Trophoblast cell (in vitro differentiated cells and primary cell): ENCODE data around the gene AGBL4.

Source experiments
- DNase-seq, 2 donors: peaks; one replicate each; pipeline ENCODE4 v3.0.0-alpha.2; 2016
- H2AFZ ChIP-seq: 2 replicates; pipeline ENCODE4 v1.6.1; 2013; ENCODE audit warnings: low read length, moderate library complexity, mild to moderate bottlenecking; ENCODE audit not compliant: insufficient read depth, poor library complexity
- H2AK5ac ChIP-seq: 2 replicates; pipeline ENCODE4 v1.6.1; 2013; ENCODE audit warnings: mild to moderate bottlenecking, low read length
- H2BK120ac ChIP-seq: 2 replicates; pipeline ENCODE4 v1.6.1; 2013; ENCODE audit warnings: low read length, mild to moderate bottlenecking, moderate library complexity; ENCODE audit not compliant: insufficient read depth, poor library complexity
- H2BK12ac ChIP-seq: 2 replicates; pipeline ENCODE4 v1.6.1; 2013; ENCODE audit warnings: mild to moderate bottlenecking, low read length, moderate library complexity
- H2BK5ac ChIP-seq: 2 replicates; pipeline ENCODE4 v1.6.1; 2013; ENCODE audit warnings: low read length, low read depth, moderate library complexity, mild to moderate bottlenecking; ENCODE audit not compliant: poor library complexity
- H3K14ac ChIP-seq: 2 replicates; pipeline ENCODE4 v1.6.1; 2013; ENCODE audit warnings: mild to moderate bottlenecking, low read length
- H3K18ac ChIP-seq: 2 replicates; pipeline ENCODE4 v1.6.1; 2013; ENCODE audit warnings: mild to moderate bottlenecking, low read length
- H3K23ac ChIP-seq: 2 replicates; pipeline ENCODE4 v1.6.1; 2013; ENCODE audit warnings: low read length
- H3K27ac ChIP-seq: 2 replicates; pipeline ENCODE4 v1.5.1; 2013; ENCODE audit warnings: low read depth, mild to moderate bottlenecking, inconsistent platforms, low read length, moderate library complexity
- H3K27me3 ChIP-seq: 2 replicates; pipeline ENCODE4 v1.6.1; 2013; ENCODE audit warnings: inconsistent platforms, mild to moderate bottlenecking, low read length, moderate library complexity; ENCODE audit not compliant: insufficient read depth
- H3K36me3 ChIP-seq, 2 experiments: 1 replicate in 1 of 2; 2 replicates in 1 of 2; pipeline ENCODE4 v1.6.1; 2013; ENCODE audit warnings: low read length in 2 of 2, mild to moderate bottlenecking in 2 of 2, moderate library complexity in 1 of 2; ENCODE audit not compliant: insufficient read depth in 2 of 2, control insufficient read depth in 1 of 2
- H3K4ac ChIP-seq: 2 replicates; pipeline ENCODE4 v1.6.1; 2013; ENCODE audit warnings: low read depth, mild to moderate bottlenecking, low read length, moderate library complexity
- H3K4me1 ChIP-seq, 2 experiments: 1 replicate in 1 of 2; 2 replicates in 1 of 2; pipeline ENCODE4 v1.6.1; 2013; ENCODE audit warnings: low read length in 2 of 2, mild to moderate bottlenecking in 2 of 2, moderate library complexity in 1 of 2; ENCODE audit not compliant: insufficient read depth in 2 of 2, control insufficient read depth in 1 of 2
- H3K4me2 ChIP-seq: 2 replicates; pipeline ENCODE4 v1.6.1; 2013; ENCODE audit warnings: inconsistent platforms, mild to moderate bottlenecking, low read length, moderate library complexity
- H3K4me3 ChIP-seq: 2 replicates; pipeline ENCODE4 v1.5.1; 2013; ENCODE audit warnings: mild to moderate bottlenecking, low read depth, low read length, inconsistent platforms
- H3K79me1 ChIP-seq: one replicate; pipeline ENCODE4 v1.6.1; 2013; ENCODE audit warnings: low read length
- H3K79me2 ChIP-seq: 2 replicates; pipeline ENCODE4 v1.6.1; 2013; ENCODE audit warnings: low read length, mild to moderate bottlenecking; ENCODE audit not compliant: control insufficient read depth, insufficient read depth, poor library complexity
- H3K9ac ChIP-seq: 2 replicates; pipeline ENCODE4 v1.6.1; 2013; ENCODE audit warnings: mild to moderate bottlenecking, low read length
- H3K9me3 ChIP-seq: 2 replicates; pipeline ENCODE4 v1.6.1; 2013; ENCODE audit warnings: low read depth, mild to moderate bottlenecking, control low read depth, inconsistent platforms, low read length; ENCODE audit not compliant: insufficient read depth
- H4K12ac ChIP-seq: 2 replicates; pipeline ENCODE4 v1.6.1; 2013; ENCODE audit warnings: low read depth, mild to moderate bottlenecking, low read length, moderate library complexity
- H4K8ac ChIP-seq: 2 replicates; pipeline ENCODE4 v1.6.1; 2013; ENCODE audit warnings: low read depth, mild to moderate bottlenecking, low read length, moderate library complexity
- H4K91ac ChIP-seq: one replicate; pipeline ENCODE4 v1.6.1; 2013; ENCODE audit warnings: low read depth, mild to moderate bottlenecking, low read length, moderate library complexity
- WGBS: extraction: QIAGEN DNeasy Blood & Tissue Kit; methylation state at CpG from one replicate; pipeline ENCODE4 v1.1.7; 2013; ENCODE audit warnings: missing lambda C conversion rate; ENCODE audit not compliant: insufficient read length, insufficient coverage; ENCODE audit errors: extremely low coverage; 5-methylcytosine and 5-hydroxymethylcytosine counted together

AGBL4 gene

GRCh38 chr1:48595613-48596012 lies 1428.1 kb downstream of the AGBL4 start:
- H3K4me2 ChIP-seq = no peak overlapping the region
- WGBS = no CpG with 5 or more reads among the region's 5 CpGs
- no peak overlapping the region for H4K12ac ChIP-seq
- H3K18ac ChIP-seq = no peak overlapping the region
- no peak overlapping the region for H3K9ac ChIP-seq
- H4K8ac ChIP-seq = no peak overlapping the region
- H3K9me3 ChIP-seq = no peaks in the 10 kb centered on the region
- peaks cover 0 to 4% of the 10 kb centered on the region in 2 experiments for H3K4me1 ChIP-seq
- H3K23ac ChIP-seq = no peak overlapping the region
- no peak overlapping the region for H2AFZ ChIP-seq
- H3K36me3 ChIP-seq = no peaks in the 10 kb centered on the region
- no peak overlapping the region for H3K14ac ChIP-seq
- H3K27me3 ChIP-seq = no peaks in the 10 kb centered on the region
- H2BK12ac ChIP-seq = no peak overlapping the region
- no peak overlapping the region for H3K4ac ChIP-seq
- no peak overlapping the region for H2BK5ac ChIP-seq
- no peak for DNase-seq
- H3K4me3 ChIP-seq = no peak overlapping the region
- no peak overlapping the region for H4K91ac ChIP-seq
- H2BK120ac ChIP-seq = no peak overlapping the region
- no peak overlapping the region for H2AK5ac ChIP-seq
- no peaks in the 10 kb centered on the region for H3K79me2 ChIP-seq
- H3K79me1 ChIP-seq = no peaks in the 10 kb centered on the region
- no peak overlapping the region for H3K27ac ChIP-seq

DNA sequence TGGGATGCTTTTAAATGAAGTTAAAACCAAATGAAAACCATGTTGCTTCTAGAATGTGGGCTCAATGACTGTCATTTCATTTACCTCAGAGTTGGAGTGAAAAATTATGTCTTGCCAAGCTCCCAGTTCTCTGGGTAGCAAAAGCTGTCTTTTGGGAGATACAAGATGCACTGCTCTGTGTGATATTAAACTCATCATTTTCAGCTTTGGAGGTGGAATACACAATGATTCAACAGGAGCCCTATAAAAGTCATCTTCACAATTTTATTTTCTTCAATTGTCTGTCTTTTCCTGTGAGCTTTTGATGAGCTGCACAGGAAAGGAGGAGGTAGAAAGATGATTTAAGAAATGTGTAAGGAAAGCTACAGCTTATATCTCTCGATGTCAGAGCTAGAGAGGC lies 1431.4 kb downstream of the AGBL4 start:
- Histone ChIP-seq H3K4me3 (no peak overlapping the region), H3K79me1 (no peaks in the 10 kb centered on the region), H4K12ac (no peak overlapping the region), H3K4me1 (peaks cover 0 to 4% of the 10 kb centered on the region in 2 experiments), H2BK12ac (no peak overlapping the region), H3K14ac (no peak overlapping the region), H3K18ac (no peak overlapping the region), H2BK5ac (no peak overlapping the region), H3K9me3 (no peaks in the 10 kb centered on the region), H3K27ac (no peak overlapping the region), H3K36me3 (no peaks in the 10 kb centered on the region), H4K8ac (no peak overlapping the region), H3K23ac (no peak overlapping the region), H3K9ac (no peak overlapping the region), H2AFZ (no peak overlapping the region), H3K4ac (no peak overlapping the region), H2AK5ac (no peak overlapping the region), H2BK120ac (no peak overlapping the region), H3K79me2 (no peaks in the 10 kb centered on the region), H4K91ac (no peak overlapping the region), H3K4me2 (no peak overlapping the region), H3K27me3 (no peaks in the 10 kb centered on the region)
- DNase-seq = no peak
- no CpG with 5 or more reads among the region's 1 CpG for WGBS

- H3K4me3 ChIP-seq = no peak overlapping the region
- no peak overlapping the region for H3K14ac ChIP-seq
- H2AFZ ChIP-seq = no peak overlapping the region
- H3K4ac ChIP-seq = no peak overlapping the region
- no peak overlapping the region for H2AK5ac ChIP-seq
- H2BK12ac ChIP-seq = no peak overlapping the region
- no peak overlapping the region for H4K91ac ChIP-seq
- H4K12ac ChIP-seq = no peak overlapping the region
- H3K18ac ChIP-seq = no peak overlapping the region
- no peak overlapping the region for H2BK120ac ChIP-seq
- no peaks in the 10 kb centered on the region for H3K79me2 ChIP-seq
- H3K27me3 ChIP-seq = no peaks in the 10 kb centered on the region
- H3K4me1 ChIP-seq = peaks cover 0 to 4% of the 10 kb centered on the region in 2 experiments
- no peaks in the 10 kb centered on the region for H3K79me1 ChIP-seq
- WGBS = no CpG with 5 or more reads among the region's 4 CpGs
- H2BK5ac ChIP-seq = no peak overlapping the region
- no peak overlapping the region for H3K27ac ChIP-seq
- H4K8ac ChIP-seq = no peak overlapping the region
- no peak overlapping the region for H3K23ac ChIP-seq
- no peak overlapping the region for H3K4me2 ChIP-seq
- H3K9ac ChIP-seq = no peak overlapping the region
- no peaks in the 10 kb centered on the region for H3K36me3 ChIP-seq
- no peak for DNase-seq
- no peaks in the 10 kb centered on the region for H3K9me3 ChIP-seq
These were observed 1432.6 kb downstream of the AGBL4 start for GRCh38 chr1:48591181-48591580.

DNA sequence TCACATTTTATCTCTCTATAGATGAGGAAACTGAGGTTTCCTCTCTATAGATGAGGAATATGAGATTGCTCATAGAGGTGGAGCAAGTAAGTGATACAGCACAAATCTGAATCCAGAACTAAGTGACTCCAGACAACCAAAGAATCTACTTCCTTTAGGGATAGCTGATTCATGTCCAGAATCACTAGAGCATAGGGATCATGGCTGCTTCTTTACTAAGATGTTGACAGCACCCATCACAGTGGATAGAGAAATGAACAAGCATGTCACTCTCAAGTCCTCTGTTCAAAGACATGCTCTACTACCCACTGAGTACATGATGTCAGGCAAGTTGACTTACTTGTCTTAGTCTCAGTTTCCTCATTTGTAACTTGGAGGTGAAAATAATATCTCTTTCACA lies 1435.7 kb downstream of the AGBL4 start:
- Histone ChIP-seq H2AFZ (no peak overlapping the region), H3K36me3 (no peaks in the 10 kb centered on the region), H3K27ac (no peak overlapping the region), H3K23ac (no peak overlapping the region), H3K4me2 (no peak overlapping the region), H3K4ac (no peak overlapping the region), H2BK12ac (no peak overlapping the region), H3K79me2 (no peaks in the 10 kb centered on the region), H4K12ac (no peak overlapping the region), H3K79me1 (no peaks in the 10 kb centered on the region), H3K4me3 (no peak overlapping the region), H4K8ac (no peak overlapping the region), H2BK5ac (no peak overlapping the region), H3K9me3 (no peaks in the 10 kb centered on the region), H2AK5ac (no peak overlapping the region), H3K9ac (no peak overlapping the region), H3K14ac (no peak overlapping the region), H4K91ac (no peak overlapping the region), H3K18ac (no peak overlapping the region), H3K4me1 (no peaks in the 10 kb centered on the region), H2BK120ac (no peak overlapping the region), H3K27me3 (no peaks in the 10 kb centered on the region)
- DNase-seq = no peak
